Endothelial cell of umbilical vein (primary cell): ENCODE results near the gene C4orf50. TPM values are rescaled to one million over a fixed set of nuclear protein-coding genes. Genes with fewer than 3 reads are reported as not detected.

Experiments
- BruUV-seq: library from RNA; stranded (reverse); fragments of 400-500 nt; replicated peaks from 2 replicates; lab custom pipeline; 2021; lab: Mats Ljungman, UMichigan
- CTCF ChIA-PET: fragments of 300-600, 350-600 bp; sonication (Branson Sonifier 250); formaldehyde crosslinking; loops from one replicate; lab custom pipeline; 2021; ENCODE audit warnings: antibody characterized with exemption, inconsistent platforms; lab: Charles Lee
- POLR2A ChIA-PET: fragments of 300-600, 350-600 bp; sonication (Branson Sonifier 250); formaldehyde crosslinking; loops from one replicate; lab custom pipeline; 2021; ENCODE audit warnings: antibody characterized with exemption, inconsistent platforms; lab: Charles Lee
- DNase-seq: peaks from one replicate; pipeline ENCODE4 v3.0.0-alpha.2; 2011; ENCODE audit warnings: low read depth, low spot score
- FAIRE-seq: peaks from 2 replicates; lab custom pipeline; 2011; peaks lifted over from hg19 to GRCh38; lab: Jason Lieb, UNC
- H2AFZ ChIP-seq: 2 replicates; pipeline ENCODE4 v1.6.0; 2012; ENCODE audit warnings: low read depth, low read length, control low read depth, inconsistent platforms
- H3K27ac ChIP-seq: 2 replicates; pipeline ENCODE4 v1.5.1; 2011; ENCODE audit warnings: low read depth, mild to moderate bottlenecking, control low read depth, low read length, moderate library complexity; ENCODE audit not compliant: insufficient read depth
- H3K27me3 ChIP-seq, 2 experiments: 2 replicates each; pipeline versions ENCODE4 v1.6.0 to v1.6.1; 2011; ENCODE audit warnings: low read length in 2 of 2, mixed read lengths in 1 of 2; ENCODE audit not compliant: control insufficient read depth in 2 of 2, insufficient read depth in 2 of 2
- H3K36me3 ChIP-seq, 2 experiments: 2 replicates in 1 of 2; 3 replicates in 1 of 2; pipeline ENCODE4 v1.5.1; 2011; ENCODE audit warnings: low read length in 2 of 2, mild to moderate bottlenecking in 1 of 2, moderate library complexity in 1 of 2; ENCODE audit not compliant: control insufficient read depth in 2 of 2, insufficient read depth in 2 of 2; ENCODE audit errors: extremely low read depth in 1 of 2
- H3K4me1 ChIP-seq: 3 replicates; pipeline ENCODE4 v1.5.1; 2011; ENCODE audit warnings: mild to moderate bottlenecking, low read length; ENCODE audit not compliant: control insufficient read depth, insufficient read depth; ENCODE audit errors: extremely low read depth
- H3K4me2 ChIP-seq: 2 replicates; pipeline ENCODE4 v1.6.1; 2011; ENCODE audit warnings: low read length, control low read depth, mixed read lengths; ENCODE audit not compliant: insufficient read depth
- H3K4me3 ChIP-seq, 3 experiments: fragments of 200-600 bp in 1 of 3; sonication (generic), shearing (Covaris generic) in 1 of 3; replicated peaks in 1 of 3; 2 replicates each; pipeline ENCODE4 v1.5.1; 2011 to 2016; ENCODE audit warnings: control low read depth in 3 of 3, low read length in 3 of 3, mild to moderate bottlenecking in 2 of 3, inconsistent platforms in 1 of 3, low read depth in 1 of 3, moderate library complexity in 1 of 3; ENCODE audit not compliant: insufficient read depth in 1 of 3
- H3K79me2 ChIP-seq: 2 replicates; pipeline ENCODE4 v1.6.0; 2012; ENCODE audit warnings: low read length, inconsistent platforms; ENCODE audit not compliant: control insufficient read depth, insufficient read depth
- H3K9ac ChIP-seq: replicated peaks from 2 replicates; pipeline ENCODE3; 2011; ENCODE audit warnings: low read length, control low read depth; ENCODE audit not compliant: insufficient read depth; ENCODE audit errors: extremely low read depth
- H3K9me1 ChIP-seq: replicated peaks from 3 replicates; pipeline ENCODE4 v1.6.0; 2011; ENCODE audit warnings: mild to moderate bottlenecking, low read length; ENCODE audit not compliant: control insufficient read depth, insufficient read depth; ENCODE audit errors: extremely low read depth
- H3K9me3 ChIP-seq: replicated peaks from 2 replicates; pipeline ENCODE4 v1.5.1; 2012; ENCODE audit warnings: low read length, inconsistent platforms; ENCODE audit not compliant: control insufficient read depth, insufficient read depth
- H4K20me1 ChIP-seq: replicated peaks from 2 replicates; pipeline ENCODE3; 2011; ENCODE audit warnings: mild to moderate bottlenecking, low read length; ENCODE audit not compliant: control insufficient read depth, insufficient read depth; ENCODE audit errors: extremely low read depth
- CTCF ChIP-seq, 2 donors: IDR thresholded peaks; 1 replicate in 1 of 2; 2 replicates in 1 of 2; pipeline ENCODE4 v1.5.1; 2011; ENCODE audit warnings: low read length in 2 of 2, mild to moderate bottlenecking in 2 of 2, moderate library complexity in 2 of 2, control low read depth in 1 of 2, inconsistent platforms in 1 of 2, low read depth in 1 of 2; ENCODE audit not compliant: insufficient read depth in 1 of 2; ENCODE audit errors: extremely low read depth in 1 of 2
- EZH2 ChIP-seq: IDR thresholded peaks from 2 replicates; pipeline ENCODE4 v1.6.1; 2012; ENCODE audit warnings: borderline replicate concordance, low read depth, mild to moderate bottlenecking, moderate library complexity, low read length, inconsistent platforms; ENCODE audit not compliant: severe bottlenecking
- FOS ChIP-seq: IDR thresholded peaks from 2 replicates; pipeline ENCODE4 v1.6.1; 2011; ENCODE audit warnings: mild to moderate bottlenecking, low read length, moderate library complexity, borderline replicate concordance; ENCODE audit not compliant: insufficient read depth
- GATA2 ChIP-seq: IDR thresholded peaks from 2 replicates; pipeline ENCODE4 v1.7.0; 2011; ENCODE audit warnings: low read depth, mild to moderate bottlenecking, moderate library complexity, mixed read lengths, low read length; ENCODE audit not compliant: insufficient read length, insufficient read depth
- JUN ChIP-seq: IDR thresholded peaks from 2 replicates; pipeline ENCODE4 v1.6.1; 2011; ENCODE audit warnings: borderline replicate concordance, low read depth; ENCODE audit not compliant: insufficient read length, insufficient read depth
- MAX ChIP-seq: IDR thresholded peaks from 2 replicates; pipeline ENCODE4 v1.6.1; 2011; ENCODE audit not compliant: insufficient read depth, insufficient read length
- MYC ChIP-seq: IDR thresholded peaks from one replicate; pipeline ENCODE4 v1.6.1; 2011; ENCODE audit warnings: mild to moderate bottlenecking, low read depth, low read length
- POLR2A ChIP-seq: IDR thresholded peaks from 2 replicates; pipeline ENCODE4 v1.6.1; 2012; ENCODE audit warnings: low read depth, mild to moderate bottlenecking, control low read depth, low read length
- POLR2AphosphoS5 ChIP-seq: IDR thresholded peaks from 2 replicates; pipeline ENCODE4 v1.6.1; 2012; ENCODE audit warnings: low read depth, mild to moderate bottlenecking, control low read depth, low read length, moderate library complexity; ENCODE audit not compliant: insufficient read depth
- dilution Hi-C: fragments of 300-500 bp; cut with MboI; formaldehyde crosslinking; loops from one replicate; pipeline ENCODE4 v1.15.0; 2019; ENCODE audit warnings: low sequenced_read_pairs; ENCODE audit not compliant: extremely low pct_ligation_motif_present
- intact Hi-C: fragments of 100-400 bp; cut with micrococcal nuclease; formaldehyde crosslinking; loops from one replicate; pipeline ENCODE4 v1.10.0; 2022
- polyA plus RNA-seq, 4 experiments: library from polyadenylated mRNA; depleted of rRNA in 3 of 4; stranded (reverse) in 3 of 4; unstranded in 1 of 4; fragments of >200 nt; gene quantifications; 2 replicates each; pipeline versions ENCODE4 v1.2.1 to v1.2.3, GENCODE V29; 2011 to 2012; ENCODE audit warnings: missing spikeins in 1 of 4
- total RNA-seq: library from RNA; stranded (reverse); gene quantifications from 2 replicates; pipeline ENCODE4 v1.2.3, GENCODE V29; 2021

The C4orf50 gene
- total and polyA plus RNA-seq, 2 donors (not counting 3 experiments of a cell fraction or from before 2014, with no cell fraction given): not detected

GRCh38 chr4:5866841-5867813 lies 151.1 kb downstream of the C4orf50 start:
- H3K9me1 ChIP-seq: no peaks in the 10 kb centered on the region
- no TSS peak for BruUV-seq
- H3K4me3 ChIP-seq: no peak overlapping the region
- TF ChIP-seq GATA2 (no peak), POLR2A (no peak), FOS (no peak), POLR2AphosphoS5 (no peak), EZH2 (no peak), CTCF (IDR thresholded peaks at IDR 0.05; ENCODE audit: extremely low read depth in 1 of 2, insufficient read depth in 1 of 2, low read depth in 1 of 2, low read length in 2 of 2) (no peak), MYC (no peak), MAX (no peak), JUN (no peak)
- no peak overlapping the region for H2AFZ ChIP-seq
- DNase-seq (no peak), FAIRE-seq (no peak)
- H3K27ac ChIP-seq: no peak overlapping the region
- dilution Hi-C loops: no loop called here
- H4K20me1 ChIP-seq: no peaks in the 10 kb centered on the region
- H3K9me3 ChIP-seq: no peaks in the 10 kb centered on the region
- CTCF ChIA-PET: no interaction called here
- POLR2A ChIA-PET: no interaction called here
- H3K27me3 ChIP-seq: no peaks in the 10 kb centered on the region
- intact Hi-C loops: no loop called here
- H3K36me3 ChIP-seq: no peaks in the 10 kb centered on the region
- H3K79me2 ChIP-seq: no peaks in the 10 kb centered on the region
- no peak overlapping the region for H3K4me2 ChIP-seq
- H3K9ac ChIP-seq: no peak overlapping the region
- no peaks in the 10 kb centered on the region for H3K4me1 ChIP-seq
